IMR-90 (cell line): ENCODE results near the gene HUNK. TPM values are rescaled to one million over a fixed set of nuclear protein-coding genes. Genes with fewer than 3 reads are reported as not detected.
A peak's percentile ranks its signal among the peaks of the same experiment; 100 is the strongest.

Source experiments
- ATAC-seq: fragments of 200-7000 bp; cut with Tn5 transposase; 2 replicates; pipeline ENCODE4 v1.9.1; 2020; ENCODE audit warnings: low read depth, mild to moderate bottlenecking, moderate library complexity
- BruUV-seq: library from RNA; stranded (reverse); fragments of 400-500 nt; replicated peaks from 2 replicates; lab custom pipeline; 2021; lab: Mats Ljungman, UMichigan
- CTCF ChIA-PET: fragments of 300-600 bp; formaldehyde crosslinking; extraction: SDS; loops from one replicate; lab custom pipeline; 2021; ENCODE audit warnings: antibody characterized with exemption; lab: Yijun Ruan, JAX
- POLR2A ChIA-PET: fragments of 300-600 bp; sonication (Branson Sonifier 250); formaldehyde crosslinking; loops from one replicate; lab custom pipeline; 2022; ENCODE audit warnings: antibody characterized with exemption; ENCODE audit not compliant: unreplicated experiment; lab: Charles Lee
- DNase-seq: peaks from one replicate; pipeline ENCODE4 v3.0.0; 2013
- H2AFZ ChIP-seq: replicated peaks from 2 replicates; pipeline ENCODE3; 2013; ENCODE audit warnings: low read length, mild to moderate bottlenecking; ENCODE audit not compliant: poor library complexity
- H2AK5ac ChIP-seq: 2 replicates; pipeline ENCODE4 v1.6.1; 2013; ENCODE audit warnings: low read depth, low read length, inconsistent platforms
- H2AK9ac ChIP-seq: replicated peaks from 2 replicates; pipeline ENCODE3; 2013; ENCODE audit warnings: mild to moderate bottlenecking, low read depth, low read length, moderate library complexity; ENCODE audit not compliant: poor library complexity
- H2BK120ac ChIP-seq: 2 replicates; pipeline ENCODE4 v1.6.1; 2013; ENCODE audit warnings: low read depth, low read length, inconsistent platforms
- H2BK15ac ChIP-seq: 3 replicates; pipeline ENCODE4 v1.6.1; 2013; ENCODE audit warnings: low read depth, low read length, inconsistent platforms
- H2BK20ac ChIP-seq: 2 replicates; pipeline ENCODE4 v1.6.1; 2013; ENCODE audit warnings: low read depth, mild to moderate bottlenecking, inconsistent platforms, low read length, moderate library complexity
- H2BK5ac ChIP-seq: 2 replicates; pipeline ENCODE4 v1.6.1; 2013; ENCODE audit warnings: mild to moderate bottlenecking, low read depth, low read length, inconsistent platforms; ENCODE audit not compliant: poor library complexity, severe bottlenecking
- H3K14ac ChIP-seq: replicated peaks from 2 replicates; pipeline ENCODE4 v1.6.1; 2013; ENCODE audit warnings: low read depth, low read length, inconsistent platforms
- H3K18ac ChIP-seq: 2 replicates; pipeline ENCODE4 v1.6.1; 2013; ENCODE audit warnings: low read depth, low read length, control low read depth
- H3K23ac ChIP-seq: 2 replicates; pipeline ENCODE4 v1.6.1; 2013; ENCODE audit warnings: low read depth, low read length, inconsistent platforms
- H3K27ac ChIP-seq: 2 replicates; pipeline ENCODE4 v1.5.1; 2013; ENCODE audit warnings: mild to moderate bottlenecking, control low read depth, low read length; ENCODE audit not compliant: insufficient read depth
- H3K27me3 ChIP-seq: 2 replicates; pipeline ENCODE4 v1.6.1; 2013; ENCODE audit warnings: low read length; ENCODE audit not compliant: control insufficient read depth, insufficient read depth
- H3K36me3 ChIP-seq: 2 replicates; pipeline ENCODE4 v1.6.1; 2013; ENCODE audit warnings: low read length, mixed read lengths; ENCODE audit not compliant: control insufficient read depth, insufficient read depth
- H3K4ac ChIP-seq: 2 replicates; pipeline ENCODE4 v1.6.1; 2013; ENCODE audit warnings: low read depth, low read length, inconsistent platforms
- H3K4me1 ChIP-seq: 2 replicates; pipeline ENCODE4 v1.6.1; 2013; ENCODE audit warnings: low read length, mixed read lengths; ENCODE audit not compliant: control insufficient read depth, insufficient read depth
- H3K4me2 ChIP-seq: 2 replicates; pipeline ENCODE4 v1.6.1; 2013; ENCODE audit warnings: low read depth, mild to moderate bottlenecking, control low read depth, low read length, moderate library complexity
- H3K4me3 ChIP-seq: 2 replicates; pipeline ENCODE4 v1.5.1; 2013; ENCODE audit warnings: low read depth, mild to moderate bottlenecking, control low read depth, low read length, moderate library complexity; ENCODE audit not compliant: insufficient read depth
- H3K56ac ChIP-seq: 2 replicates; pipeline ENCODE4 v1.6.1; 2013; ENCODE audit warnings: low read length, inconsistent platforms; ENCODE audit not compliant: insufficient read depth; ENCODE audit errors: extremely low read depth
- H3K79me1 ChIP-seq, 2 experiments: 2 replicates each; pipeline ENCODE4 v1.6.1; 2013; ENCODE audit warnings: low read length in 2 of 2, inconsistent platforms in 1 of 2, low read depth in 1 of 2
- H3K9ac ChIP-seq: 2 replicates; pipeline ENCODE4 v1.6.1; 2013; ENCODE audit warnings: low read depth, low read length, control low read depth
- H3K9me1 ChIP-seq: 2 replicates; pipeline ENCODE4 v1.6.1; 2013; ENCODE audit warnings: low read length, inconsistent platforms; ENCODE audit not compliant: insufficient read depth
- H3K9me3 ChIP-seq: 2 replicates; pipeline ENCODE4 v1.6.1; 2013; ENCODE audit warnings: low read length; ENCODE audit not compliant: control insufficient read depth, insufficient read depth
- H4K20me1 ChIP-seq: 2 replicates; pipeline ENCODE4 v1.6.1; 2013; ENCODE audit warnings: low read length, inconsistent platforms; ENCODE audit not compliant: insufficient read depth
- H4K5ac ChIP-seq: 2 replicates; pipeline ENCODE4 v1.6.1; 2013; ENCODE audit warnings: mild to moderate bottlenecking, low read depth, low read length, control low read depth
- H4K8ac ChIP-seq, 2 experiments: 2 replicates each; pipeline ENCODE4 v1.6.1; 2013; ENCODE audit warnings: low read depth in 2 of 2, low read length in 2 of 2, control low read depth in 1 of 2, inconsistent platforms in 1 of 2
- H4K91ac ChIP-seq: 2 replicates; pipeline ENCODE4 v1.6.1; 2013; ENCODE audit warnings: low read depth, low read length, inconsistent platforms; ENCODE audit not compliant: insufficient read depth
- MAFK ChIP-seq: IDR thresholded peaks from 2 replicates; pipeline ENCODE4 v1.6.1; 2012; ENCODE audit warnings: low read depth, low read length, improper control_type of control experiment
- NFE2L2 ChIP-seq: fragments of 150-350 bp; IDR thresholded peaks from 2 replicates; pipeline ENCODE4 v1.6.1; 2016; ENCODE audit warnings: low read depth, mild to moderate bottlenecking, low read length
- WGBS, 2 experiments: methylation state at CpG; one replicate each; pipeline versions ENCODE4 v1.1.5 to v1.1.7; 2013; ENCODE audit warnings: missing lambda C conversion rate in 2 of 2; ENCODE audit not compliant: insufficient read length in 1 of 2; ENCODE audit errors: extremely low coverage in 2 of 2; 5-methylcytosine and 5-hydroxymethylcytosine counted together
- dilution Hi-C: fragments of 300-500 bp; cut with HindIII; formaldehyde crosslinking; loops from one replicate; pipeline ENCODE4 v1.14.3; 2018; ENCODE audit warnings: low sequenced_read_pairs; ENCODE audit not compliant: unreplicated experiment
- in situ Hi-C: fragments of 300-500 bp; cut with MboI; formaldehyde crosslinking; loops from 3 replicates; pipeline ENCODE4 v1.14.3; 2019; ENCODE audit warnings: low sequenced_read_pairs, inconsistent platforms, mixed read lengths
- intact Hi-C: fragments of 100-400 bp; cut with micrococcal nuclease; formaldehyde crosslinking; loops from 2 replicates; pipeline ENCODE4 v1.10.0; 2022
- polyA plus RNA-seq, 3 experiments: library from polyadenylated mRNA; depleted of rRNA; stranded (reverse); fragments of >200 nt; gene quantifications; 2 replicates each; pipeline ENCODE4 v1.2.3, GENCODE V29; 2012; ENCODE audit warnings: low replicate concordance in 1 of 3
- total RNA-seq: library from RNA; depleted of rRNA; stranded (reverse); fragments of >200 nt; gene quantifications from 2 replicates; pipeline ENCODE4 v1.2.3, GENCODE V29; 2012

HUNK gene
- total and polyA plus RNA-seq, 2 of the 4 experiments (the other 2 are of a cell fraction), result 1.0 to 2.0 TPM

GRCh38 chr21:31961027-31961426 lies 88.2 kb downstream of the HUNK start:
- TF ChIP-seq MAFK, result peak; percentile 23; the same call in 1 of the 2 replicates
- TF ChIP-seq NFE2L2, result no peak
- peaks cover 4% of the 10 kb centered on the region; the same call in 1 of the 2 replicates for H3K36me3 ChIP-seq
- no peaks in the 10 kb centered on the region for H3K79me1 ChIP-seq
- H3K9ac ChIP-seq, result no peak overlapping the region
- no peaks in the 10 kb centered on the region for H4K20me1 ChIP-seq
- POLR2A ChIA-PET, result interaction anchor here (0.6 kb wide), 1 partner anchor 15 kb away, joined by 6 read pairs; no protein-coding TSS in a partner anchor
- H3K4me3 ChIP-seq, result no peak overlapping the region
- no peak overlapping the region for H2BK120ac ChIP-seq
- dilution Hi-C loops (no loop called here), intact Hi-C loops (no loop called here), in situ Hi-C loops (no loop called here)
- no peak overlapping the region for H2BK20ac ChIP-seq
- H3K4ac ChIP-seq, result no peak overlapping the region
- H2AK5ac ChIP-seq, result no peak overlapping the region
- no peak overlapping the region for H3K4me2 ChIP-seq
- no peak overlapping the region for H3K18ac ChIP-seq
- H2AK9ac ChIP-seq, result no peak overlapping the region
- no CpG with 5 or more reads among the region's 3 CpGs for WGBS, 2 experiments
- H3K14ac ChIP-seq, result no peak overlapping the region
- no peak overlapping the region for H3K27ac ChIP-seq
- H3K9me3 ChIP-seq, result no peaks in the 10 kb centered on the region
- H4K91ac ChIP-seq, result no peak overlapping the region
- no peak overlapping the region for H3K23ac ChIP-seq
- no peak overlapping the region for H4K8ac ChIP-seq
- 0 out of 2 replicates have a peak, but pooled peaks cover 5% of the 10 kb centered on the region for H3K9me1 ChIP-seq
- ATAC-seq, result no peak
- H2AFZ ChIP-seq, result no peak overlapping the region
- no peaks in the 10 kb centered on the region for H3K27me3 ChIP-seq
- no peak overlapping the region for H3K56ac ChIP-seq
- no peak overlapping the region for H2BK5ac ChIP-seq
- no peak for DNase-seq
- CTCF ChIA-PET, result no interaction called here
- no peak overlapping the region for H4K5ac ChIP-seq
- no peaks in the 10 kb centered on the region for H3K4me1 ChIP-seq
- no peak overlapping the region for H2BK15ac ChIP-seq
- no TSS peak for BruUV-seq
